HL-60 (cell line): Measurements from ENCODE around the gene NARS2.
"Not testable (repeated sequence)": the region's sequence is repeated elsewhere in the genome, so short reads cannot be mapped to it uniquely, and the experiment has no call there.

Experiments
- CTCF ChIP-seq: IDR thresholded peaks from one replicate; pipeline ENCODE4 v1.5.1; 2011; ENCODE audit warnings: low read length, control low read depth, inconsistent platforms; ENCODE audit not compliant: insufficient read depth
- GABPA ChIP-seq: IDR thresholded peaks from 2 replicates; pipeline ENCODE4 v1.6.1; 2012; ENCODE audit warnings: low read depth
- POLR2AphosphoS5 ChIP-seq: IDR thresholded peaks from 2 replicates; pipeline ENCODE4 v1.6.1; 2012; ENCODE audit warnings: low read depth
- SPI1 ChIP-seq: IDR thresholded peaks from 2 replicates; pipeline ENCODE4 v1.6.1; 2012; ENCODE audit warnings: low read depth, mild to moderate bottlenecking, borderline replicate concordance
- TF ChIP-seq, protein P1 (sequence below): IDR thresholded peaks from 2 replicates; pipeline ENCODE4 v1.6.1; 2012; ENCODE audit warnings: low read depth; ENCODE audit not compliant: insufficient replicate concordance

GRCh38 chr11:78513085-78513484 lies 61.6 kb downstream of the NARS2 start:
- not testable (repeated sequence) for TF ChIP-seq CTCF, GABPA, POLR2AphosphoS5, SPI1
- TF ChIP-seq, protein P1, sequence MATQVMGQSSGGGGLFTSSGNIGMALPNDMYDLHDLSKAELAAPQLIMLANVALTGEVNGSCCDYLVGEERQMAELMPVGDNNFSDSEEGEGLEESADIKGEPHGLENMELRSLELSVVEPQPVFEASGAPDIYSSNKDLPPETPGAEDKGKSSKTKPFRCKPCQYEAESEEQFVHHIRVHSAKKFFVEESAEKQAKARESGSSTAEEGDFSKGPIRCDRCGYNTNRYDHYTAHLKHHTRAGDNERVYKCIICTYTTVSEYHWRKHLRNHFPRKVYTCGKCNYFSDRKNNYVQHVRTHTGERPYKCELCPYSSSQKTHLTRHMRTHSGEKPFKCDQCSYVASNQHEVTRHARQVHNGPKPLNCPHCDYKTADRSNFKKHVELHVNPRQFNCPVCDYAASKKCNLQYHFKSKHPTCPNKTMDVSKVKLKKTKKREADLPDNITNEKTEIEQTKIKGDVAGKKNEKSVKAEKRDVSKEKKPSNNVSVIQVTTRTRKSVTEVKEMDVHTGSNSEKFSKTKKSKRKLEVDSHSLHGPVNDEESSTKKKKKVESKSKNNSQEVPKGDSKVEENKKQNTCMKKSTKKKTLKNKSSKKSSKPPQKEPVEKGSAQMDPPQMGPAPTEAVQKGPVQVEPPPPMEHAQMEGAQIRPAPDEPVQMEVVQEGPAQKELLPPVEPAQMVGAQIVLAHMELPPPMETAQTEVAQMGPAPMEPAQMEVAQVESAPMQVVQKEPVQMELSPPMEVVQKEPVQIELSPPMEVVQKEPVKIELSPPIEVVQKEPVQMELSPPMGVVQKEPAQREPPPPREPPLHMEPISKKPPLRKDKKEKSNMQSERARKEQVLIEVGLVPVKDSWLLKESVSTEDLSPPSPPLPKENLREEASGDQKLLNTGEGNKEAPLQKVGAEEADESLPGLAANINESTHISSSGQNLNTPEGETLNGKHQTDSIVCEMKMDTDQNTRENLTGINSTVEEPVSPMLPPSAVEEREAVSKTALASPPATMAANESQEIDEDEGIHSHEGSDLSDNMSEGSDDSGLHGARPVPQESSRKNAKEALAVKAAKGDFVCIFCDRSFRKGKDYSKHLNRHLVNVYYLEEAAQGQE = not testable (repeated sequence)
